Smooth muscle cell (in vitro differentiated cells): ENCODE results near the gene THSD7A. TPM values are rescaled to one million over a fixed set of nuclear protein-coding genes. Genes with fewer than 3 reads are reported as not detected.

ENCODE experiments used
- DNase-seq: peaks from one replicate; lab custom pipeline; 2025; ENCODE audit not compliant: unreplicated experiment; lab: John Stamatoyannopoulos, UW
- H2AFZ ChIP-seq: fragments of 200-600 bp; sonication (generic); 2 replicates; pipeline ENCODE4 v1.6.0; 2016; ENCODE audit warnings: antibody characterized with exemption, low read depth, mild to moderate bottlenecking
- H3F3A ChIP-seq: fragments of 200-600 bp; sonication (generic); 2 replicates; pipeline ENCODE4 v1.6.0; 2017; ENCODE audit warnings: antibody characterized with exemption, low read depth
- H3K27ac ChIP-seq: fragments of 200-600 bp; sonication (generic); 2 replicates; pipeline ENCODE4 v1.5.1; 2016; ENCODE audit warnings: low read depth, mild to moderate bottlenecking
- H3K27me3 ChIP-seq: fragments of 200-600 bp; sonication (generic); 2 replicates; pipeline ENCODE4 v1.6.1; 2016; ENCODE audit warnings: low read depth, mild to moderate bottlenecking
- H3K36me3 ChIP-seq: fragments of 200-600 bp; sonication (generic); 2 replicates; pipeline ENCODE4 v1.5.1; 2016; ENCODE audit warnings: low read depth
- H3K4me1 ChIP-seq: fragments of 200-600 bp; sonication (generic); 2 replicates; pipeline ENCODE4 v1.5.1; 2016; ENCODE audit warnings: low read depth
- H3K4me2 ChIP-seq: fragments of 200-600 bp; sonication (generic); 2 replicates; pipeline ENCODE4 v1.6.0; 2016; ENCODE audit warnings: mild to moderate bottlenecking
- H3K4me3 ChIP-seq: fragments of 200-600 bp; sonication (generic); 2 replicates; pipeline ENCODE4 v1.5.1; 2016; ENCODE audit warnings: mild to moderate bottlenecking
- H3K79me2 ChIP-seq: fragments of 200-600 bp; sonication (generic); 2 replicates; pipeline ENCODE4 v1.6.0; 2016; ENCODE audit warnings: low read depth, mild to moderate bottlenecking
- H3K9ac ChIP-seq: fragments of 200-600 bp; sonication (generic); 2 replicates; pipeline ENCODE4 v1.6.0; 2016; ENCODE audit warnings: low read depth
- H3K9me3 ChIP-seq: fragments of 200-600 bp; sonication (generic); replicated peaks from 2 replicates; pipeline ENCODE4 v1.5.1; 2016; ENCODE audit warnings: low read depth
- H4K20me1 ChIP-seq: fragments of 200-600 bp; sonication (generic); 2 replicates; pipeline ENCODE4 v1.6.0; 2016; ENCODE audit warnings: low read depth
- CTCF ChIP-seq: fragments of 200-600 bp; sonication (generic); IDR thresholded peaks from 2 replicates; pipeline ENCODE4 v1.5.1; 2017; ENCODE audit warnings: borderline replicate concordance, mild to moderate bottlenecking, antibody characterized with exemption; ENCODE audit not compliant: insufficient read depth, poor library complexity, severe bottlenecking
- WGBS: methylation state at CpG from one replicate; pipeline ENCODE4 v1.1.7; 2016; ENCODE audit warnings: low lambda C conversion rate; 5-methylcytosine and 5-hydroxymethylcytosine counted together
- polyA plus RNA-seq: library from polyadenylated mRNA; unstranded; fragments of >200 nt; fragmentation: Nextera tagmentation; extraction: Ambion mirVana; gene quantifications from 2 replicates; pipeline ENCODE4 v1.2.1, GENCODE V29; 2016
- total RNA-seq: library from RNA; depleted of rRNA; stranded (reverse); fragments of >200 nt; gene quantifications from 2 replicates; pipeline ENCODE4 v1.2.3, GENCODE V29; 2014

Gene THSD7A
- total and polyA plus RNA-seq, 2 experiments from 2014 or later: 1.7 to 2.7 TPM

GRCh38 chr7:11655642-11656041 is 176.4 kb downstream of the THSD7A start:
- Histone ChIP-seq H3K4me2 (no peak overlapping the region), H3K27me3 (no peaks in the 10 kb centered on the region), H3K4me3 (no peak overlapping the region), H4K20me1 (no peaks in the 10 kb centered on the region), H3K4me1 (no peaks in the 10 kb centered on the region), H2AFZ (no peak overlapping the region), H3K9me3 (no peaks in the 10 kb centered on the region), H3K9ac (no peak overlapping the region), H3K36me3 (no peaks in the 10 kb centered on the region), H3K27ac (no peak overlapping the region), H3K79me2 (no peaks in the 10 kb centered on the region), H3F3A (no peaks in the 10 kb centered on the region)
- WGBS: 81% methylated on average over 1 of the region's 1 CpG
- TF ChIP-seq CTCF: no peak
- no peak for DNase-seq

- H3K4me3 ChIP-seq: no peak overlapping the region
- no peaks in the 10 kb centered on the region for H3F3A ChIP-seq
- no peak overlapping the region for H2AFZ ChIP-seq
- H3K4me1 ChIP-seq: no peaks in the 10 kb centered on the region
- H3K36me3 ChIP-seq: no peaks in the 10 kb centered on the region
- DNase-seq: no peak
- no peak overlapping the region for H3K4me2 ChIP-seq
- H3K9me3 ChIP-seq: no peaks in the 10 kb centered on the region
- no peak for TF ChIP-seq CTCF
- no peaks in the 10 kb centered on the region for H3K79me2 ChIP-seq
- H3K27me3 ChIP-seq: no peaks in the 10 kb centered on the region
- H4K20me1 ChIP-seq: no peaks in the 10 kb centered on the region
- no peak overlapping the region for H3K9ac ChIP-seq
- H3K27ac ChIP-seq: no peak overlapping the region
Observed at GRCh38 chr7:11655163-11655562, 176.8 kb downstream of the THSD7A start.

- Histone ChIP-seq H3K36me3 (no peaks in the 10 kb centered on the region), H2AFZ (no peak overlapping the region), H3K27ac (no peak overlapping the region), H3K4me2 (no peak overlapping the region), H3K4me1 (no peaks in the 10 kb centered on the region), H3K4me3 (no peak overlapping the region), H4K20me1 (no peaks in the 10 kb centered on the region), H3K9ac (no peak overlapping the region), H3K27me3 (no peaks in the 10 kb centered on the region), H3K79me2 (no peaks in the 10 kb centered on the region), H3K9me3 (no peaks in the 10 kb centered on the region), H3F3A (no peaks in the 10 kb centered on the region)
- WGBS: 87% methylated on average over 3 of the region's 3 CpGs
- DNase-seq: no peak
- no peak for TF ChIP-seq CTCF
Observed at GRCh38 chr7:11650500-11650899, 181.5 kb downstream of the THSD7A start.

- no peak overlapping the region for H3K9ac ChIP-seq
- H4K20me1 ChIP-seq: no peaks in the 10 kb centered on the region
- no peaks in the 10 kb centered on the region for H3K27me3 ChIP-seq
- no peaks in the 10 kb centered on the region for H3K36me3 ChIP-seq
- no peaks in the 10 kb centered on the region for H3K4me1 ChIP-seq
- H3K4me3 ChIP-seq: no peak overlapping the region
- no peak for DNase-seq
- no peaks in the 10 kb centered on the region for H3F3A ChIP-seq
- no peak overlapping the region for H3K4me2 ChIP-seq
- 75% methylated on average over 2 of the region's 2 CpGs for WGBS
- no peak for TF ChIP-seq CTCF
- H3K79me2 ChIP-seq: no peaks in the 10 kb centered on the region
- no peaks in the 10 kb centered on the region for H3K9me3 ChIP-seq
- no peak overlapping the region for H2AFZ ChIP-seq
- H3K27ac ChIP-seq: no peak overlapping the region
Observed at GRCh38 chr7:11650030-11650429, 182.0 kb downstream of the THSD7A start.
